H1 (cell line): ENCODE measurements around the gene NUP42. TPM values are rescaled to one million over a fixed set of nuclear protein-coding genes. Genes with fewer than 3 reads are reported as not detected.
A peak's percentile ranks its signal among the peaks of the same experiment; 100 is the strongest.

Experiments used
- BACH1 ChIP-seq: IDR thresholded peaks from 2 replicates; pipeline ENCODE4 v1.6.1; 2012; ENCODE audit warnings: low read length, improper control_type of control experiment
- BCL11A ChIP-seq, 2 experiments: IDR thresholded peaks; one replicate each; pipeline ENCODE4 v1.6.1; 2011; ENCODE audit warnings: low read depth in 2 of 2, low read length in 2 of 2, mild to moderate bottlenecking in 2 of 2
- BRCA1 ChIP-seq: IDR thresholded peaks from 2 replicates; pipeline ENCODE4 v1.6.1; 2012; ENCODE audit warnings: low read depth, low read length, improper control_type of control experiment
- CREB1 ChIP-seq: IDR thresholded peaks from 2 replicates; pipeline ENCODE4 v1.6.1; 2012; ENCODE audit warnings: inconsistent platforms
- EZH2 ChIP-seq: fragments of 200-600 bp; sonication (generic); IDR thresholded peaks from 2 replicates; pipeline ENCODE4 v1.7.1; 2012; ENCODE audit warnings: low read depth, mild to moderate bottlenecking, moderate library complexity, low read length, inconsistent platforms; ENCODE audit not compliant: severe bottlenecking
- GABPA ChIP-seq: IDR thresholded peaks from 2 replicates; pipeline ENCODE4 v1.6.1; 2011; ENCODE audit warnings: mild to moderate bottlenecking, low read length, moderate library complexity, borderline replicate concordance; ENCODE audit not compliant: insufficient read depth
- JUN ChIP-seq: IDR thresholded peaks from 2 replicates; pipeline ENCODE4 v1.6.1; 2011; ENCODE audit warnings: low read depth, mild to moderate bottlenecking, improper control_type of control experiment, low read length
- POLR2A ChIP-seq, 2 experiments: IDR thresholded peaks; 1 replicate in 1 of 2; 2 replicates in 1 of 2; pipeline ENCODE4 v1.6.1; 2011; ENCODE audit warnings: low read depth in 2 of 2, low read length in 2 of 2, mild to moderate bottlenecking in 2 of 2; ENCODE audit errors: control extremely low read depth in 1 of 2
- RFX5 ChIP-seq: IDR thresholded peaks from 2 replicates; pipeline ENCODE4 v1.6.1; 2011; ENCODE audit warnings: low read depth, low read length, improper control_type of control experiment, borderline replicate concordance
- RNF2 ChIP-seq: fragments of 200-900, 300-1000 bp; sonication (generic); IDR thresholded peaks from 2 replicates; pipeline ENCODE4 v1.7.1; 2016; ENCODE audit warnings: borderline replicate concordance, low read depth, mild to moderate bottlenecking, antibody characterized with exemption, low read length; ENCODE audit not compliant: poor library complexity, severe bottlenecking; ENCODE audit errors: missing control alignments
- SAP30 ChIP-seq: fragments of 300-600 bp; sonication (generic); IDR thresholded peaks from 2 replicates; pipeline ENCODE4 v1.7.1; 2012; ENCODE audit warnings: low read length, moderate library complexity, mild to moderate bottlenecking, inconsistent platforms; ENCODE audit not compliant: insufficient read depth, insufficient replicate concordance
- SP4 ChIP-seq: IDR thresholded peaks from 2 replicates; pipeline ENCODE4 v1.6.1; 2012; ENCODE audit warnings: low read length, inconsistent platforms
- polyA plus RNA-seq, 7 experiments: library from polyadenylated mRNA; depleted of rRNA in 3 of 7; stranded (reverse) in 5 of 7; unstranded in 2 of 7; fragments of >200 nt in 5 of 7; fragments of 200-250 nt in 2 of 7; gene quantifications; 1 replicate in 5 of 7; 2 replicates in 1 of 7; 4 replicates in 1 of 7; pipeline versions ENCODE4 v1.2.1 to v1.2.3, GENCODE V29; 2011 to 2013; ENCODE audit warnings: missing spikeins in 2 of 7, mixed read lengths in 2 of 7
- total RNA-seq: library from RNA; stranded (reverse); fragmentation: NEBNext Ultra II Directional; extraction: Animal tissue kit (Norgen Biotek cat#: 25700); gene quantifications from 2 replicates; pipeline ENCODE4 v1.2.1, GENCODE V29; 2021
- TF ChIP-seq, protein P1 (sequence below): IDR thresholded peaks from 2 replicates; pipeline ENCODE4 v1.6.1; 2012; ENCODE audit warnings: low read length, inconsistent platforms
- TF ChIP-seq, protein P2 (sequence below), 3 experiments: IDR thresholded peaks; 1 replicate in 2 of 3; 2 replicates in 1 of 3; pipeline versions ENCODE4 v1.5.1 to v1.6.1; 2011; ENCODE audit warnings: low read length in 3 of 3, mild to moderate bottlenecking in 3 of 3, inconsistent platforms in 2 of 3, low read depth in 1 of 3, moderate library complexity in 1 of 3; ENCODE audit not compliant: insufficient read depth in 1 of 3; ENCODE audit errors: control extremely low read depth in 1 of 3
- TF ChIP-seq, protein P3 (sequence below): IDR thresholded peaks from 2 replicates; pipeline ENCODE4 v1.6.1; 2012; ENCODE audit warnings: inconsistent platforms
- TF ChIP-seq, protein P4 (sequence below): IDR thresholded peaks from 2 replicates; pipeline ENCODE4 v1.6.1; 2011; ENCODE audit warnings: low read length, improper control_type of control experiment

NUP42 gene
- total and polyA plus RNA-seq, 2 of the 8 experiments (the other 6 are each of a cell fraction or from before 2014, with no cell fraction given): 31.8 to 41.2 TPM

DNA sequence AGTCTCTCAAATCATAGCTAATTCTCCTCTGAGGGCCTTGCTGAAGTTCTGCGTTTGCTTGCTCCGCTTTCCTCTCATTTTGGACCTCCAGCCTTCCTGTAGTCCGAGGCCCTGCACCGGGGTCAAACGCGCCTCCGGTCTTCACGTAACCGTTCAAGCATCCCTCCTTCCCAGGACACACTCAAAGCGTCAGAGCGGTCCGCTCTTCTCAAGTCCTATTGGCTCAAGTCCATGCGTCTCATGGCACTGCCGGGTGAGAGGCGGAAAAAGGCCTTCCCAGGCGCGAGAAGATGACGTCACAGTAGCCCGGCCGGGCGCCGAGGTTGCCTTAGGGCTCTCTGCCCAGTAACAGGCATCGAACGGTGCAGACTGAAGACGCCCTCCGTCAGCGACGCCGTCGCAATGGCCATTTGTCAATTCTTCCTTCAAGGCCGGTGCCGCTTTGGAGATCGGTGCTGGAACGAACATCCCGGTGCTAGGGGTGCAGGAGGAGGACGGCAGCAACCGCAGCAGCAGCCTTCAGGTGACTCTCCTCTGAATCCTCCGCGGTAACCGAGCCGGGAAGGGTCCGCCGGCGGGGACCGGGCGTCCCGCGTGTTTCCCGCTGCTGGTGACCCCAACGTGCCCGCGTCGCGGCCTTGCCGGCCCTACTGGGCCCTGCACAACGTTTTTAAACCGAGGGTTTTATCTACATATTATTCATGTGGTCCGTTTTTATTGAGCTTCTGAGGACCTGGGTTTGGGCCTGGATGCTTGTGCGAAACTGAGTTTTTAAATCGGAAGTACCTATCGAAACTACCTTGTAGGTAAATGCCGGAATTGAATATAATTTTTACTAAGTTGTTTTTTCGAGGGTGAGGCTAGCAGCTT, at the start of gene NUP42 (continued):
- TF ChIP-seq, protein P1, sequence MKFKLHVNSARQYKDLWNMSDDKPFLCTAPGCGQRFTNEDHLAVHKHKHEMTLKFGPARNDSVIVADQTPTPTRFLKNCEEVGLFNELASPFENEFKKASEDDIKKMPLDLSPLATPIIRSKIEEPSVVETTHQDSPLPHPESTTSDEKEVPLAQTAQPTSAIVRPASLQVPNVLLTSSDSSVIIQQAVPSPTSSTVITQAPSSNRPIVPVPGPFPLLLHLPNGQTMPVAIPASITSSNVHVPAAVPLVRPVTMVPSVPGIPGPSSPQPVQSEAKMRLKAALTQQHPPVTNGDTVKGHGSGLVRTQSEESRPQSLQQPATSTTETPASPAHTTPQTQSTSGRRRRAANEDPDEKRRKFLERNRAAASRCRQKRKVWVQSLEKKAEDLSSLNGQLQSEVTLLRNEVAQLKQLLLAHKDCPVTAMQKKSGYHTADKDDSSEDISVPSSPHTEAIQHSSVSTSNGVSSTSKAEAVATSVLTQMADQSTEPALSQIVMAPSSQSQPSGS: peak; percentile 62; the same call in 1 of the 2 replicates
- TF ChIP-seq, protein P2, sequence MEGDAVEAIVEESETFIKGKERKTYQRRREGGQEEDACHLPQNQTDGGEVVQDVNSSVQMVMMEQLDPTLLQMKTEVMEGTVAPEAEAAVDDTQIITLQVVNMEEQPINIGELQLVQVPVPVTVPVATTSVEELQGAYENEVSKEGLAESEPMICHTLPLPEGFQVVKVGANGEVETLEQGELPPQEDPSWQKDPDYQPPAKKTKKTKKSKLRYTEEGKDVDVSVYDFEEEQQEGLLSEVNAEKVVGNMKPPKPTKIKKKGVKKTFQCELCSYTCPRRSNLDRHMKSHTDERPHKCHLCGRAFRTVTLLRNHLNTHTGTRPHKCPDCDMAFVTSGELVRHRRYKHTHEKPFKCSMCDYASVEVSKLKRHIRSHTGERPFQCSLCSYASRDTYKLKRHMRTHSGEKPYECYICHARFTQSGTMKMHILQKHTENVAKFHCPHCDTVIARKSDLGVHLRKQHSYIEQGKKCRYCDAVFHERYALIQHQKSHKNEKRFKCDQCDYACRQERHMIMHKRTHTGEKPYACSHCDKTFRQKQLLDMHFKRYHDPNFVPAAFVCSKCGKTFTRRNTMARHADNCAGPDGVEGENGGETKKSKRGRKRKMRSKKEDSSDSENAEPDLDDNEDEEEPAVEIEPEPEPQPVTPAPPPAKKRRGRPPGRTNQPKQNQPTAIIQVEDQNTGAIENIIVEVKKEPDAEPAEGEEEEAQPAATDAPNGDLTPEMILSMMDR (IDR thresholded peaks at IDR 0.05; ENCODE audit: control extremely low read depth in 1 of 3, insufficient read depth in 1 of 3, low read depth in 1 of 3, low read length in 3 of 3): no peak
- no peak; the same call in 1 of the 2 replicates for TF ChIP-seq SP4
- peak; percentile 99 for TF ChIP-seq CREB1
- no peak for TF ChIP-seq RNF2
- no peak for TF ChIP-seq SAP30
- TF ChIP-seq POLR2A (IDR thresholded peaks at IDR 0.05; ENCODE audit: control extremely low read depth in 1 of 2, low read depth in 2 of 2, low read length in 2 of 2): peak; percentile 72 to 91
- TF ChIP-seq BACH1: no peak
- TF ChIP-seq RFX5: peak; percentile 82; the same call in 1 of the 2 replicates
- no peak; the same call in 1 of the 2 replicates for TF ChIP-seq BRCA1
- TF ChIP-seq, protein P3, sequence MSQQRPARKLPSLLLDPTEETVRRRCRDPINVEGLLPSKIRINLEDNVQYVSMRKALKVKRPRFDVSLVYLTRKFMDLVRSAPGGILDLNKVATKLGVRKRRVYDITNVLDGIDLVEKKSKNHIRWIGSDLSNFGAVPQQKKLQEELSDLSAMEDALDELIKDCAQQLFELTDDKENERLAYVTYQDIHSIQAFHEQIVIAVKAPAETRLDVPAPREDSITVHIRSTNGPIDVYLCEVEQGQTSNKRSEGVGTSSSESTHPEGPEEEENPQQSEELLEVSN: peak; percentile 34
- no peak for TF ChIP-seq GABPA
- TF ChIP-seq, protein P4, sequence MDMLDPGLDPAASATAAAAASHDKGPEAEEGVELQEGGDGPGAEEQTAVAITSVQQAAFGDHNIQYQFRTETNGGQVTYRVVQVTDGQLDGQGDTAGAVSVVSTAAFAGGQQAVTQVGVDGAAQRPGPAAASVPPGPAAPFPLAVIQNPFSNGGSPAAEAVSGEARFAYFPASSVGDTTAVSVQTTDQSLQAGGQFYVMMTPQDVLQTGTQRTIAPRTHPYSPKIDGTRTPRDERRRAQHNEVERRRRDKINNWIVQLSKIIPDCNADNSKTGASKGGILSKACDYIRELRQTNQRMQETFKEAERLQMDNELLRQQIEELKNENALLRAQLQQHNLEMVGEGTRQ: no peak
- no peak for TF ChIP-seq EZH2
- no peak for TF ChIP-seq BCL11A (IDR thresholded peaks at IDR 0.05; ENCODE audit: low read depth in 2 of 2, low read length in 2 of 2)
- 0 out of 2 replicates have a peak, but pooled peaks have one; percentile 54 for TF ChIP-seq JUN
